Type B pancreatic cell (in vitro differentiated cells): ENCODE data around the gene ZNF33A. TPM values are rescaled to one million over a fixed set of nuclear protein-coding genes. Genes with fewer than 3 reads are reported as not detected.

Source experiments
- DNase-seq: peaks from one replicate; pipeline ENCODE4 v3.0.0; 2021; ENCODE audit warnings: mixed read lengths; ENCODE audit not compliant: unreplicated experiment; ENCODE audit errors: extremely low spot score
- H3K27ac Mint-ChIP-seq: 2 replicates; pipeline ENCODE4 v1.8.0; 2021; ENCODE audit warnings: mild to moderate bottlenecking, mixed read lengths
- H3K27me3 Mint-ChIP-seq: 2 replicates; pipeline ENCODE4 v1.8.0; 2021; ENCODE audit warnings: mixed read lengths
- H3K36me3 Mint-ChIP-seq: 2 replicates; pipeline ENCODE4 v1.8.0; 2021; ENCODE audit warnings: mixed read lengths
- H3K4me1 Mint-ChIP-seq: one replicate; pipeline ENCODE4 v1.8.0; 2021; ENCODE audit warnings: mixed read lengths; ENCODE audit not compliant: unreplicated experiment
- H3K4me3 Mint-ChIP-seq: 2 replicates; pipeline ENCODE4 v1.8.0; 2021; ENCODE audit warnings: mild to moderate bottlenecking, mixed read lengths
- H3K9me3 Mint-ChIP-seq: 2 replicates; pipeline ENCODE4 v1.8.0; 2021; ENCODE audit warnings: mixed read lengths
- long read RNA-seq: library from polyadenylated mRNA; unstranded; transcript quantifications from one replicate; pipeline ENCODE4 v2.0.0, GENCODE V29; 2020
- total RNA-seq: library from RNA; stranded (reverse); gene quantifications from 2 replicates; pipeline ENCODE4 v1.2.1, GENCODE V29; 2021; ENCODE audit warnings: low replicate concordance
- TF ChIP-seq, protein P1 (sequence below): fragments of 200-600 bp; sonication (generic); conservative IDR thresholded peaks from 2 replicates; pipeline ENCODE4 v1.5.0; 2021; ENCODE audit warnings: antibody characterized with exemption, mild to moderate bottlenecking

ZNF33A gene
- total RNA-seq = 31.5 and 32.2 TPM in 2 replicates
- long read RNA-seq, full-length matches to known transcripts = 21 of 46 reads
- long read RNA-seq, partial matches to known transcripts = 5 of 46 reads
- long read RNA-seq, other reads (novel, unspliced or antisense) = 20 of 46 reads

DNA sequence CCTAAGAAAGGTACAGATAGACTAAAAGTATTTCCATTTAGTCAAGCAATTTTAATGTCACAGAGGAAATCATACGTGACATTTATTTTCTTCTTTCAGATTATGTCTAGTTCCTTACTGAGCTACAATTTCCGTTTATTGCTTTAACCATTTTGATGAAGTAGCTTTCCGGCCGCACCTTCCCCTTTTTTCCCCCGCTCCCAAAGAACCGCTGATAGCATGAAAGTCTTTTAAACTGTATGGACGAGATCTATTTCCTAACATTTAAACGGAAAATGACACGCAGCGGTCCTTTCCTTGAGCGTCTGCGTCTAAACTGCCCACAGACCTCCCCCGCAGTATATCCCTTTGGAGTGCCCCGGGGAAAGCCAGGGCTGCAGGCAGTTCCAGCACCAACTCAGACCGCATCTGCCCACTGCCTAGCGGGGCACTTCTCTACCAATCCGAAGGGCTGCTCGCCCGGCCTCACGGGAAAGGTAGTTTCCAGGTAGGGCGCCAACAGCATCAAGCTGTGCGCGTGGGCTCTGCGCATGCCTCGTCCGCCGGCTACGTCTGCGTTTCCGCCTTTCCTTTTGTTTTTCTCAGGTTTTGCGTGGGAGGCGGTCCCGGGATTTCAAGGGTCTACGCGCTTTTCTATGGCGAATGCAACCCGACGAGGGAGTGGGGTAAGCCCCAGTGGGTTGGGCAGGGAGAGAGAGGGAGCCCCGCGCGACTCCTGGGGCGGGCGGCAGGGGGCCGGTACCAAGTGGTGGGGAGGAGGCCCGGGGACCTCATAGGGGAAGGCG is at the start of gene ZNF33A:
ZNF33A (plus strand) TSS at position 557 of the 785 bp plus-strand sequence. CDS start 1,667 bp downstream, outside the sequence.
- Mint-ChIP-seq H3K4me1 (peaks cover 20% of the 10 kb centered on the region), H3K9me3 (no peaks in the 10 kb centered on the region), H3K27ac (peak within 1 kb of the TSS; percentile 99), H3K27me3 (no peaks in the 10 kb centered on the region), H3K4me3 (peak within 1 kb of the TSS; percentile 88), H3K36me3 (peaks cover 15% of the 10 kb centered on the region)
- peak; percentile 87 for DNase-seq
- TF ChIP-seq, protein P1, sequence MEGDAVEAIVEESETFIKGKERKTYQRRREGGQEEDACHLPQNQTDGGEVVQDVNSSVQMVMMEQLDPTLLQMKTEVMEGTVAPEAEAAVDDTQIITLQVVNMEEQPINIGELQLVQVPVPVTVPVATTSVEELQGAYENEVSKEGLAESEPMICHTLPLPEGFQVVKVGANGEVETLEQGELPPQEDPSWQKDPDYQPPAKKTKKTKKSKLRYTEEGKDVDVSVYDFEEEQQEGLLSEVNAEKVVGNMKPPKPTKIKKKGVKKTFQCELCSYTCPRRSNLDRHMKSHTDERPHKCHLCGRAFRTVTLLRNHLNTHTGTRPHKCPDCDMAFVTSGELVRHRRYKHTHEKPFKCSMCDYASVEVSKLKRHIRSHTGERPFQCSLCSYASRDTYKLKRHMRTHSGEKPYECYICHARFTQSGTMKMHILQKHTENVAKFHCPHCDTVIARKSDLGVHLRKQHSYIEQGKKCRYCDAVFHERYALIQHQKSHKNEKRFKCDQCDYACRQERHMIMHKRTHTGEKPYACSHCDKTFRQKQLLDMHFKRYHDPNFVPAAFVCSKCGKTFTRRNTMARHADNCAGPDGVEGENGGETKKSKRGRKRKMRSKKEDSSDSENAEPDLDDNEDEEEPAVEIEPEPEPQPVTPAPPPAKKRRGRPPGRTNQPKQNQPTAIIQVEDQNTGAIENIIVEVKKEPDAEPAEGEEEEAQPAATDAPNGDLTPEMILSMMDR = no peak

DNA sequence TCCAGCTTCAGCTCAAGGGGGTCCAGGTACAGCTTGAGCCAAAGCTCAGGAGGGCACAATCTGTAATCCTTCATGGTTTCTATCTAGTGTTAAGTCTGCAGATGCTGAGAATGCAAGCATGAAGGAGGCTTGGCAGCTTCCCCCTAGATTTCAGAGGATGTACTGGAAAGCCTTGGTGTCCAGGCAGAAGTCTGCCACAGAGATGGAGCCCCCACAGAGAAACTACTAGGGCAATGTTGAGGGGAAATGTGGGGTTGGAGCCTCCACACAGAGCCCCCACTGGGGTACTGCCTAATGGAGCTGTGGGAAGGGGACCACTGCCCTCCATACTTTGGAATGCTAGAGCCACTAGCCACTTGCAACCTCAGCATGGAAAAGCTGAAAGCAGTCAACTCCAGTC is 45.5 kb upstream of the ZNF33A start:
- no peak overlapping the region for H3K4me3 Mint-ChIP-seq
- no peaks in the 10 kb centered on the region for H3K27me3 Mint-ChIP-seq
- no peak overlapping the region for H3K27ac Mint-ChIP-seq
- peaks cover 30% of the 10 kb centered on the region for H3K36me3 Mint-ChIP-seq
- TF ChIP-seq, protein P1 = no peak
- peaks cover 22% of the 10 kb centered on the region for H3K9me3 Mint-ChIP-seq
- H3K4me1 Mint-ChIP-seq = no peaks in the 10 kb centered on the region
- DNase-seq = no peak

DNA sequence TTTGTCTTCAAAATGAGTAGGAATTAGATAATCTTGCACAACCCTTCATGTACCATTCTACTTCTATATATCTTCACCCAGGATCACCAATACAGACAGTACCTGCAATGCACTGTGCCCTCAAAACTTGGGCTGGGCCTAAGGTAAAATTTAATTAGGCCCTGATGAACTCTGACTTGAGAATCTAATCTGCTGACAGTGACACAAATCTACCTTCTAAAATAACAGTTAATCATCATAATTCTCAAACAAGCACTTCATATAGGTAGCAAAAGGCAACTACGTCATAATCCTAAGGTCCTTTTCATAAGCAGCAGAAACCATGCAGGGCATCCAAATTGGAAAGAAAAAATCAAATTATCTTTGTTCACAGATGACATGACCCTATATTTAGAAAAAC is 38.1 kb upstream of the ZNF33A start:
- TF ChIP-seq, protein P1 = no peak
- Mint-ChIP-seq H3K4me3 (no peak overlapping the region), H3K27me3 (no peaks in the 10 kb centered on the region), H3K27ac (no peak overlapping the region), H3K9me3 (peaks cover 5% of the 10 kb centered on the region), H3K36me3 (peaks cover 20% of the 10 kb centered on the region), H3K4me1 (peaks cover 8% of the 10 kb centered on the region)
- no peak for DNase-seq

DNA sequence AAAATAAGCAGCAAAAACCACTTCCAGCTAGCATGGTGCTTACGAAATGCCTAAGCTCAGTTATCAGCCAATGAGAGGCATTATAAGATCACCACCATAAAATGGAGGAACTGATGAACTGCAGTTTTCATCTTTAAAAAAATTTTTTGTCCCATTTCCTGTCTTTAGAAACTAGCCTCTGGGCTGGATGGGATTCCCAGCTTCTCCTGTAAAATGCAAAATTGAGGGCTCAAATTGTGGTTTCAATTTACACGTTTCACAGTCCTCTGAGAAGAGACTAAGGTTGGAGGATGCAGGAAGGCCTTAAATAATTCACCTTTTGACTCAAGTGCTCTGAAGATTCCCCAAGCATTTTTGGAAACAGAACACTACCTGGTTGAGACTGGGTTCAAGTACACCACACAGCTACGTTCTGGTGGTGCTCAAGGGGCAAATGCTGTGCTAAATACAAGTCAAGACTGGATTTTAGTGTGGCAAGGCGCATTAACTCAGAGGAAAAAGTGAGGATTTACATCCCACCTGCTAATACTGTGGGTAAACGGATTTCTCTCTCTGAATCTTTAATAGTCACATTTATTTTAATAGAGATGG is 35.0 kb upstream of the ZNF33A start:
- peaks cover 8% of the 10 kb centered on the region for H3K4me1 Mint-ChIP-seq
- no peaks in the 10 kb centered on the region for H3K9me3 Mint-ChIP-seq
- DNase-seq = no peak
- no peaks in the 10 kb centered on the region for H3K27me3 Mint-ChIP-seq
- peak overlapping the region; percentile 94 for H3K4me3 Mint-ChIP-seq
- H3K27ac Mint-ChIP-seq = peak overlapping the region; percentile 91
- TF ChIP-seq, protein P1 = no peak
- peaks cover 12% of the 10 kb centered on the region for H3K36me3 Mint-ChIP-seq

DNA sequence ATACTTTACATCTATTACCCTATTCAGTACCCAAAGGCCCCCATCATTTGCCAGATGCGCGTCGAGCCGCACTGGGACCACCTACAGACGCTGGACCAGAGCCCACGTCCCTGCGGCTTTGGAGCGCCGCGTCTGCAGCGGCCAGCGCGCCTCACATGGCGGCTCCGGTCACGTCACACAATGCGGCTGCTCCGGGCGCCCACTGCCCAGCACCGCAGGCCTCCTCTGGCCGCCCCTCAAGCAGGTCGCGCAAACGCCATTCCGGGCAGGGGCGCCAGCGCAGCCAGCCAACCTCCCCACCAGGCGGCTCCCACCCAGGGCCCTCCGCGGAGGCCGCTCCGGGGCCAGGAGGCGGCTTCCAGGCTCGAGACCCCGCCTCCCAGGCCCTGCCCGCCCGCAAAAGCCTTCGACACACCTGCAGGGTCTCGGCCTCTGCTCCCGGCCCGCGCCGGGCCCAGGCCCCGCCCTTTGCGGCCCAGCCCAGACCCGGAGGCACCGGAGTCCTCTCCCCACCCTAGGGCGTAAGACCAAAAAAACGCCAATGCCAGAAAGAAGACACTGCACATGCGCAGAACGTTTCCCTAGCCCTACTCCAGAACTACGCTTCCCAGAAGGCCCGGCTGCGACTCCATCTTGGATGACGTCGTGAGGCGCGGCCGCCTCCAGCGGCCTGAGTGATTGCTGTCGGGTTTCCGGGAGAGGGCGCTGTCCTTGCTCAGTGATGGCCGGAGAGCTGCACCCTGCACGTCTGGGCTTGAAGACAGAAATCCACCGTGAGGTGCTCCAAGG is 34.2 kb upstream of the ZNF33A start, which contains the start of gene ZNF25:
ZNF25 (minus strand) TSS at position 557 of the 789 bp plus-strand sequence. CDS start 4,925 bp downstream, outside the sequence.
- Mint-ChIP-seq H3K9me3 (no peaks in the 10 kb centered on the region), H3K27ac (peak within 1 kb of the TSS; percentile 91), H3K27me3 (no peaks in the 10 kb centered on the region), H3K4me1 (peaks cover 8% of the 10 kb centered on the region), H3K4me3 (peak within 1 kb of the TSS; percentile 94), H3K36me3 (peaks cover 9% of the 10 kb centered on the region)
- peak; percentile 93 for DNase-seq
- TF ChIP-seq, protein P1 = peak; percentile 85
